K562 (cell line): ENCODE measurements around the gene ACADVL. TPM values are rescaled to one million over a fixed set of nuclear protein-coding genes. Genes with fewer than 3 reads are reported as not detected.

Source experiments
- ATAC-seq: fragments of 200-7000 bp; cut with Tn5 transposase; 3 replicates; pipeline ENCODE4 v1.9.1; 2020; ENCODE audit warnings: moderate library complexity
- BruUV-seq: library from RNA; stranded (reverse); fragments of 400-500 nt; replicated peaks from 2 replicates; lab custom pipeline; 2021; lab: Mats Ljungman, UMichigan
- CTCF ChIA-PET: fragments of 300-600 bp; formaldehyde crosslinking; extraction: SDS; loops from one replicate; lab custom pipeline; 2021; ENCODE audit warnings: low intra/inter-chr PET ratio; lab: Yijun Ruan, JAX
- POLR2A ChIA-PET: fragments of 300-600, 350-650 bp; sonication (Branson Sonifier 250); formaldehyde crosslinking; extraction: SDS; loops from one replicate; lab custom pipeline; 2021; ENCODE audit warnings: antibody characterized with exemption, inconsistent platforms; lab: Yijun Ruan, JAX
- DNase-seq, 4 experiments: peaks; one replicate each; pipeline versions ENCODE4 v3.0.0 to v3.0.0-alpha.2; 2011 to 2018; ENCODE audit warnings: low spot score in 3 of 4, mixed read lengths in 3 of 4; ENCODE audit errors: extremely low read depth in 1 of 4
- FAIRE-seq: peaks from 2 replicates; lab custom pipeline; 2011; peaks lifted over from hg19 to GRCh38; lab: Jason Lieb, UNC
- H2AFZ ChIP-seq: 2 replicates; pipeline ENCODE4 v1.6.0; 2011; ENCODE audit warnings: low read depth, low read length, control low read depth, inconsistent platforms
- H3K27ac ChIP-seq: fragments of 200-600 bp; 3 replicates; pipeline ENCODE4 v1.8.0; 2011; ENCODE audit warnings: low read depth, mild to moderate bottlenecking, control low read depth, inconsistent platforms, low read length, moderate library complexity, mixed read lengths; ENCODE audit errors: extremely low read depth
- H3K27me3 ChIP-seq, 2 experiments: fragments of 300-600 bp in 1 of 2; 2 replicates in 1 of 2; 3 replicates in 1 of 2; pipeline versions ENCODE4 v1.6.0 to v1.8.0; 2011; ENCODE audit warnings: inconsistent platforms in 2 of 2, low read length in 2 of 2, mild to moderate bottlenecking in 1 of 2, mixed read lengths in 1 of 2, moderate library complexity in 1 of 2; ENCODE audit not compliant: control insufficient read depth in 2 of 2, insufficient read depth in 2 of 2
- H3K36me3 ChIP-seq: fragments of 300-600 bp; 3 replicates; pipeline ENCODE4 v1.8.0; 2011; ENCODE audit warnings: mild to moderate bottlenecking, low read length, inconsistent platforms; ENCODE audit not compliant: control insufficient read depth, insufficient read depth
- H3K4me1 ChIP-seq, 2 experiments: fragments of 200-600 bp in 1 of 2; replicated peaks in 1 of 2; 2 replicates in 1 of 2; 3 replicates in 1 of 2; pipeline versions ENCODE4 v1.5.1 to v1.8.0; 2011; ENCODE audit warnings: inconsistent platforms in 2 of 2, low read length in 2 of 2, mild to moderate bottlenecking in 1 of 2, mixed read lengths in 1 of 2, moderate library complexity in 1 of 2; ENCODE audit not compliant: control insufficient read depth in 2 of 2, insufficient read depth in 2 of 2
- H3K4me2 ChIP-seq: 2 replicates; pipeline ENCODE4 v1.6.1; 2011; ENCODE audit warnings: low read length, control low read depth, inconsistent platforms, mixed read lengths; ENCODE audit not compliant: insufficient read depth
- H3K4me3 ChIP-seq: fragments of 200-600 bp; sonication (generic), shearing (Covaris generic); 2 replicates; pipeline ENCODE4 v1.5.1; 2016; ENCODE audit warnings: control low read depth, inconsistent platforms
- H3K79me2 ChIP-seq: fragments of 200-600 bp; 3 replicates; pipeline ENCODE4 v1.8.0; 2011; ENCODE audit warnings: low read length, inconsistent platforms; ENCODE audit not compliant: control insufficient read depth, insufficient read depth
- H3K9ac ChIP-seq, 2 experiments: 2 replicates each; pipeline versions ENCODE4 v1.6.0 to v1.6.1; 2011; ENCODE audit warnings: low read depth in 2 of 2, low read length in 2 of 2, control low read depth in 1 of 2, inconsistent platforms in 1 of 2, mild to moderate bottlenecking in 1 of 2, mixed read lengths in 1 of 2; ENCODE audit not compliant: insufficient read depth in 1 of 2
- H3K9me1 ChIP-seq: one replicate; pipeline ENCODE4 v1.6.0; 2011; ENCODE audit warnings: inconsistent platforms, mild to moderate bottlenecking, low read length, moderate library complexity; ENCODE audit not compliant: control insufficient read depth, insufficient read depth
- H3K9me3 ChIP-seq: replicated peaks from 2 replicates; pipeline ENCODE4 v1.5.1; 2011; ENCODE audit warnings: low read depth, low read length, inconsistent platforms; ENCODE audit not compliant: control insufficient read depth, insufficient read depth
- H4K20me1 ChIP-seq: replicated peaks from 2 replicates; pipeline ENCODE4 v1.6.1; 2011; ENCODE audit warnings: low read length, inconsistent platforms, mixed read lengths; ENCODE audit not compliant: control insufficient read depth, insufficient read depth
- HDAC1 ChIP-seq, 2 experiments: fragments of 450-650 bp; IDR thresholded peaks; 2 replicates each; pipeline ENCODE4 v1.6.1; 2016 to 2017; ENCODE audit warnings: inconsistent platforms in 1 of 2, mild to moderate bottlenecking in 1 of 2, moderate library complexity in 1 of 2
- HNRNPLL ChIP-seq: fragments of 200-400 bp; formaldehyde crosslinking; IDR thresholded peaks from 2 replicates; pipeline ENCODE4 v1.6.1; 2017; ENCODE audit warnings: low read length, low read depth, mild to moderate bottlenecking; ENCODE audit not compliant: poor library complexity, severe bottlenecking
- KLF13 ChIP-seq: fragments of 450-650 bp; IDR thresholded peaks from 2 replicates; pipeline ENCODE4 v1.6.1; 2016; ENCODE audit warnings: missing genetic modification characterization, low read depth, mild to moderate bottlenecking, missing compliant biosample characterization, moderate library complexity, borderline replicate concordance
- MYBL2 ChIP-seq, 2 experiments: fragments of 450-650 bp in 1 of 2; sonication (generic) in 1 of 2; formaldehyde crosslinking in 1 of 2; IDR thresholded peaks; 2 replicates each; pipeline versions ENCODE4 v1.6.1 to v1.8.1; 2017 to 2022; ENCODE audit warnings: borderline replicate concordance in 1 of 2, inconsistent platforms in 1 of 2, low read depth in 1 of 2, mild to moderate bottlenecking in 1 of 2, missing genetic modification reagents in 1 of 2, moderate library complexity in 1 of 2
- PTTG1 ChIP-seq: fragments of 450-650 bp; IDR thresholded peaks from 2 replicates; pipeline ENCODE4 v1.6.1; 2016; ENCODE audit warnings: low read depth, mild to moderate bottlenecking, missing genetic modification characterization, missing compliant biosample characterization
- RAD21 ChIP-seq, 2 experiments: fragments of 250-450 bp in 1 of 2; fragments of 450-650 bp in 1 of 2; sonication (Bioruptor Pico) in 1 of 2; formaldehyde crosslinking in 1 of 2; IDR thresholded peaks in 1 of 2; conservative IDR thresholded peaks in 1 of 2; 2 replicates each; pipeline versions ENCODE4 v1.4.0 to v1.8.0; 2020 to 2022; ENCODE audit warnings: mild to moderate bottlenecking in 2 of 2, moderate library complexity in 1 of 2
- SMARCA4 ChIP-seq: fragments of 450-650 bp; IDR thresholded peaks from 2 replicates; pipeline ENCODE4 v1.6.1; 2016
- SP2 ChIP-seq: IDR thresholded peaks from 2 replicates; pipeline ENCODE4 v1.6.1; 2011; ENCODE audit warnings: mild to moderate bottlenecking, low read depth, low read length, moderate library complexity; ENCODE audit not compliant: poor library complexity, severe bottlenecking; ENCODE audit errors: extremely low read depth
- SRF ChIP-seq, 2 experiments: fragments of 250-450, 450-650 bp in 1 of 2; sonication (Bioruptor Pico) in 1 of 2; sonication (generic) in 1 of 2; formaldehyde crosslinking; IDR thresholded peaks; 2 replicates each; pipeline versions ENCODE4 v1.5.0 to v1.5.1; 2020 to 2022; ENCODE audit warnings: mild to moderate bottlenecking in 1 of 2, missing genetic modification reagents in 1 of 2
- TEAD4 ChIP-seq, 2 experiments: sonication (generic) in 1 of 2; formaldehyde crosslinking in 1 of 2; IDR thresholded peaks; 2 replicates each; pipeline versions ENCODE4 v1.6.1 to v1.8.0; 2012 to 2022; ENCODE audit warnings: borderline replicate concordance in 1 of 2, inconsistent platforms in 1 of 2, low read length in 1 of 2, mild to moderate bottlenecking in 1 of 2, missing genetic modification reagents in 1 of 2
- ZNF165 ChIP-seq: fragments of 250-450 bp; sonication (Bioruptor Pico); IDR thresholded peaks from 2 replicates; pipeline ENCODE4 v1.4.0; 2020; ENCODE audit warnings: borderline replicate concordance
- WGBS: fragments of 100-300 bp; shearing (Covaris generic); methylation state at CpG from one replicate; pipeline ENCODE4 v1.1.6; 2016; ENCODE audit warnings: low coverage, mixed read lengths; ENCODE audit not compliant: insufficient coverage; ENCODE audit errors: missing lambda C conversion rate; 5-methylcytosine and 5-hydroxymethylcytosine counted together
- in situ Hi-C: fragments of 300-500 bp; cut with MboI; formaldehyde crosslinking; loops from 4 replicates; pipeline ENCODE4 v1.15.0; 2018; ENCODE audit warnings: inconsistent platforms, mixed read lengths
- intact Hi-C: fragments of 100-400 bp; cut with micrococcal nuclease; formaldehyde crosslinking; loops from 2 replicates; pipeline ENCODE4 v1.14.2; 2022
- polyA plus RNA-seq, 8 experiments: library from polyadenylated mRNA; depleted of rRNA in 4 of 8; stranded (reverse) in 5 of 8; unstranded in 3 of 8; fragments of >200 nt; fragmentation: Nextera tagmentation in 2 of 8; fragmentation: Illumina TruSeq in 1 of 8; extraction: Ambion mirVana in 2 of 8; extraction: Trizol in 1 of 8; gene quantifications; 2 replicates each; pipeline versions ENCODE4 v1.2.1 to v1.2.3, GENCODE V29; 2011 to 2014; ENCODE audit warnings: inconsistent platforms in 1 of 8, missing spikeins in 1 of 8
- total RNA-seq, 7 experiments: library from RNA; depleted of rRNA in 6 of 7; stranded (reverse); fragments of >200 nt in 6 of 7; fragmentation: Illumina TruSeq in 2 of 7; extraction: Trizol in 2 of 7; gene quantifications; 2 replicates each; pipeline versions ENCODE4 v1.2.1 to v1.2.3, GENCODE V29; 2011 to 2021; ENCODE audit warnings: low replicate concordance in 1 of 7
- TF ChIP-seq, protein P1 (sequence below): IDR thresholded peaks from 2 replicates; pipeline ENCODE4 v1.6.1; 2016; ENCODE audit warnings: missing genetic modification characterization, missing compliant biosample characterization
- TF ChIP-seq, protein P2 (sequence below): fragments of 250-450 bp; sonication (Bioruptor Pico); IDR thresholded peaks from 2 replicates; pipeline ENCODE4 v1.4.0; 2020; ENCODE audit warnings: mild to moderate bottlenecking, moderate library complexity

ACADVL gene
- total and polyA plus RNA-seq, 9 of the 15 experiments (the other 6 are each of a cell fraction or from before 2014, with no cell fraction given), result 25.5 to 449 (median 214) TPM

DNA sequence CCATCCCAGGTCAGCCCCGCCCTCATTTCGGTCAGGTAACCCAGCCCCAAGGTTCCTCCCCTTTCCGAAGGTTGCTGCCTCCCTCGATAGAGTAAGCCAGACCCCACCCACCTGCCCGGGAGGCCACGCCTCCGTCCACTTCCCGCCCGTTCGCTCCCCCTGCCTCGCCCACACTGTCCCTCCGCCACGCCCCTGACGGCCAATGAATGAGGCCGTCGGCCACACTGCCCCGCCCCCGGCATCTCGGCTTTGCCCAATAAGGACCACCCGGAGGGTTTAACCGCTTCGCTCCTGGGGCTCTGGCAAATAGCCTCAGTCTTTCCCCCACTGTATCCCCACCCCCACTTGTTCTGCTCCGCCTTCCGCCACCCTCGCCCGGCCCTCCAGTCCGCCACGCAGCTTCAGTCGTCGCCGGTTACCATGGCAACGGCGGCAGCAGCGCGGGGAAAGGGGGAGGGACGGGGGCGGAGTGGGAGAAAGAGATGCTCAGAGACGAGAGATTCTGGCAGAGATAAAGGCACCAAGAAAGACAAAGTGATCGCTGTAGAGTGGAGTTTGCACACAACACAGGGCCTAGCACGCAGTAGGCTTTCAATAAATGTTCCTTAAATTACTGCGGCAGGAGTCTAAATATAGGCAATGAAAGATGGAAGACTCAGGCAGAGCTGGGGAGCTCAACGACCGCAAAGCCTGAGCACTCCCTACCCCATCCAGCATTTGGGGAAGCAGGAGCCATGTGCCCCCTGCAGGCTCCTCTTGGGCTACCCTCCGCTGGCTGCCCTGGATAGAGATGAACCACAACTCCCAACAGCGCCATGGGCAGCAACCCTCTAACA is 5.2 kb upstream of the ACADVL start:
- Histone ChIP-seq H3K36me3 (no peaks in the 10 kb centered on the region), H4K20me1 (no peaks in the 10 kb centered on the region; the same call in 1 of the 2 replicates), H3K9me1 (no peaks in the 10 kb centered on the region), H3K9me3 (no peaks in the 10 kb centered on the region), H3K4me2 (peak overlapping the region; percentile 85), H3K27me3 (no peaks in the 10 kb centered on the region), H3K4me3 (peak overlapping the region; percentile 43), H2AFZ (peak overlapping the region; percentile 75), H3K9ac (0 out of 4 replicates have a peak overlapping the region, but pooled peaks of 1 of the 2 experiments have one; percentile 38), H3K79me2 (peaks cover 37% of the 10 kb centered on the region), H3K27ac (peak overlapping the region; percentile 55; the same call in 2 of the 3 replicates), H3K4me1 (peaks cover 34 to 42% of the 10 kb centered on the region in 2 experiments)
- WGBS, result under 1% methylated on average over 33 of the region's 45 CpGs
- no TSS peak for BruUV-seq
- ChIA-PET CTCF (no interaction called here), POLR2A (interaction anchor here (0.6 to 1.3 kb wide), 2 partner anchors 28 to 436 kb away, joined by 3 to 4 read pairs; partner anchors contain the start of gene GABARAP)
- DNase-seq (peak; percentile 87 to 97 (median 93)), ATAC-seq (peak; percentile 92), FAIRE-seq (no peak)
- intact Hi-C loops (no loop called here), in situ Hi-C loops (no loop called here)
- TF ChIP-seq SP2 (peak; percentile 42), MYBL2 (IDR thresholded peaks at IDR 0.05; ENCODE audit: low read depth) (no peak), MYBL2 (CRISPR knock-in tag; IDR thresholded peaks at IDR 0.05; ENCODE audit: borderline replicate concordance) (no peak), PTTG1 (no peak), SRF (CRISPR knock-in tag; IDR thresholded peaks at IDR 0.05) (peak in 1 of 2 experiments; percentile 80; a peak in 1 of 4 replicates), SMARCA4 (no peak), TEAD4 (IDR thresholded peaks at IDR 0.05; ENCODE audit: low read length) (no peak), TEAD4 (CRISPR knock-in tag; IDR thresholded peaks at IDR 0.05; ENCODE audit: borderline replicate concordance) (no peak), HDAC1 (IDR thresholded peaks at IDR 0.05) (peak in 1 of 2 experiments; percentile 70; a peak in 2 of 4 replicates), ZNF165 (CRISPR knock-in tag) (no peak), RAD21 (CRISPR knock-in tag; conservative IDR thresholded peaks at IDR 0.05 in 1 of 2, IDR thresholded peaks at IDR 0.05 in 1 of 2) (peak in 1 of 2 experiments; percentile 35; a peak in 1 of 4 replicates), HNRNPLL (peak; percentile 91), KLF13 (0 out of 2 replicates have a peak, but pooled peaks have one; percentile 4)
- TF ChIP-seq, protein P1, sequence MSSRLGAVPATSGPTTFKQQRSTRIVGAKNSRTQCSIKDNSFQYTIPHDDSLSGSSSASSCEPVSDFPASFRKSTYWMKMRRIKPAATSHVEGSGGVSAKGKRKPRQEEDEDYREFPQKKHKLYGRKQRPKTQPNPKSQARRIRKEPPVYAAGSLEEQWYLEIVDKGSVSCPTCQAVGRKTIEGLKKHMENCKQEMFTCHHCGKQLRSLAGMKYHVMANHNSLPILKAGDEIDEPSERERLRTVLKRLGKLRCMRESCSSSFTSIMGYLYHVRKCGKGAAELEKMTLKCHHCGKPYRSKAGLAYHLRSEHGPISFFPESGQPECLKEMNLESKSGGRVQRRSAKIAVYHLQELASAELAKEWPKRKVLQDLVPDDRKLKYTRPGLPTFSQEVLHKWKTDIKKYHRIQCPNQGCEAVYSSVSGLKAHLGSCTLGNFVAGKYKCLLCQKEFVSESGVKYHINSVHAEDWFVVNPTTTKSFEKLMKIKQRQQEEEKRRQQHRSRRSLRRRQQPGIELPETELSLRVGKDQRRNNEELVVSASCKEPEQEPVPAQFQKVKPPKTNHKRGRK (tag), result no peak
- TF ChIP-seq, protein P2, sequence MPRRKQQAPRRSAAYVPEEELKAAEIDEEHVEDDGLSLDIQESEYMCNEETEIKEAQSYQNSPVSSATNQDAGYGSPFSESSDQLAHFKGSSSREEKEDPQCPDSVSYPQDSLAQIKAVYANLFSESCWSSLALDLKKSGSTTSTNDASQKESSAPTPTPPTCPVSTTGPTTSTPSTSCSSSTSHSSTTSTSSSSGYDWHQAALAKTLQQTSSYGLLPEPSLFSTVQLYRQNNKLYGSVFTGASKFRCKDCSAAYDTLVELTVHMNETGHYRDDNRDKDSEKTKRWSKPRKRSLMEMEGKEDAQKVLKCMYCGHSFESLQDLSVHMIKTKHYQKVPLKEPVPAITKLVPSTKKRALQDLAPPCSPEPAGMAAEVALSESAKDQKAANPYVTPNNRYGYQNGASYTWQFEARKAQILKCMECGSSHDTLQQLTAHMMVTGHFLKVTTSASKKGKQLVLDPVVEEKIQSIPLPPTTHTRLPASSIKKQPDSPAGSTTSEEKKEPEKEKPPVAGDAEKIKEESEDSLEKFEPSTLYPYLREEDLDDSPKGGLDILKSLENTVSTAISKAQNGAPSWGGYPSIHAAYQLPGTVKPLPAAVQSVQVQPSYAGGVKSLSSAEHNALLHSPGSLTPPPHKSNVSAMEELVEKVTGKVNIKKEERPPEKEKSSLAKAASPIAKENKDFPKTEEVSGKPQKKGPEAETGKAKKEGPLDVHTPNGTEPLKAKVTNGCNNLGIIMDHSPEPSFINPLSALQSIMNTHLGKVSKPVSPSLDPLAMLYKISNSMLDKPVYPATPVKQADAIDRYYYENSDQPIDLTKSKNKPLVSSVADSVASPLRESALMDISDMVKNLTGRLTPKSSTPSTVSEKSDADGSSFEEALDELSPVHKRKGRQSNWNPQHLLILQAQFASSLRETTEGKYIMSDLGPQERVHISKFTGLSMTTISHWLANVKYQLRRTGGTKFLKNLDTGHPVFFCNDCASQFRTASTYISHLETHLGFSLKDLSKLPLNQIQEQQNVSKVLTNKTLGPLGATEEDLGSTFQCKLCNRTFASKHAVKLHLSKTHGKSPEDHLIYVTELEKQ (CRISPR knock-in tag), result no peak
